GM19455 (cell line): ENCODE data around the gene SYNPO2.
"Not testable (repeated sequence)": the region's sequence is repeated elsewhere in the genome, so short reads cannot be mapped to it uniquely, and the experiment has no call there.

Experiments
- ATAC-seq: cut with Tn5 transposase; IDR thresholded peaks from one replicate; pipeline ENCODE4 v1.9.1; 2021; ENCODE audit not compliant: unreplicated experiment

The SYNPO2 gene

DNA sequence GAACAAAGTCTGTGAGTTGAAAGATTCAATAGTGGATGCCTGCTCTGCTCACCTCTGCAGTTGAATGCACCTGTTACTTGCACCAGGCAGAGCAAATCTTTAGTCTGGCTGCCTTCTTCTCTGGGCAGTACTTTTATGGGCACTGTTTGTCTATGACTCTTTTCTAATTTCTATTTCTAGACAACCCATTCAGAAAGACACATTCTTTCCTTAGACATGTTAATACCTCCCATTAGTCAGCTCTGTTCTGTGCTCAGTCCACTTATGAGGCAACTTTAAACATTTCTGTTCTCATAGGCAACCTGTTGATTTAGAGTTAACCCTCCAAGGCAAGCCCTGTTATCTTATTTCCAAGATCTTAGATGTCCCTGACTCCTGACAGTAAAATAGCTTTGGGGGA lies 108.9 kb downstream of the SYNPO2 start:
- ATAC-seq, result no peak

DNA sequence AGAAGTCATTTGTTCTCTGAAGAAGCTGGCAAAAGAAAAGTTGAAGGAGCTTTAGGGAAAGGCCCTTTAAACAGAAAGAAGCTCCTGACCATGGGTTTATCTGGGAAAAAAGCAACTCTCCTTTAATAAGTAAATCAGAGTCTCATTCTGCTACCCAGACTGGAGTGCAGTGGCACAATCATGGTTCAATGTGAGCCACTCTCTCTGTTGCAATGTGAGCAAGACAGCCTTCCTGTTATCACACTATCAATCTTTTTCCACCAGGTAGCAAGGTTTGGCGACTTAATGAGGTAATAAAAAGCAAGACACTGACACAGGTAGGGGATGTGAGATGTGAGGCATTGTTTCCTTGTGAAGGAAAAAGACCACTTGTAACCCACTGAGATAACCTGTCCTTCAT lies 111.3 kb downstream of the SYNPO2 start:
- no peak for ATAC-seq

DNA sequence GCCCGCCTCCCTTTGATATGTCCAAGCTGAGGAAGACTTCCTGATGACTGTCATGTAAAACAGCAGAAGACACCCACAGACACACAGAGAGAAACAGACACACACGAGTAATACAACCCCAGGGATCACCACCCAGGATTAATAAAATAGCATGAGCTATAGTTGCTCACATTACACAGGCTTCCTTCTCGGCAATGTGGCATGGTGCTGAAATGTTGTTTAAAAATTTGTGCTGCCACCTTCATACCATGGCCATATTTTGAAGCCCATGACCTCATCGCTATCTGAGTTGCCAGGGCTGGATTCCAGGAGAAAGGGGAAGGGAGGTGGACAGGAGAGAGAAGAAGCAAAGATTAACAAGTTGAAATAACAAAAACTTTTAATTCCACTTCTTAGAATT lies 111.7 kb downstream of the SYNPO2 start:
- no peak for ATAC-seq

DNA sequence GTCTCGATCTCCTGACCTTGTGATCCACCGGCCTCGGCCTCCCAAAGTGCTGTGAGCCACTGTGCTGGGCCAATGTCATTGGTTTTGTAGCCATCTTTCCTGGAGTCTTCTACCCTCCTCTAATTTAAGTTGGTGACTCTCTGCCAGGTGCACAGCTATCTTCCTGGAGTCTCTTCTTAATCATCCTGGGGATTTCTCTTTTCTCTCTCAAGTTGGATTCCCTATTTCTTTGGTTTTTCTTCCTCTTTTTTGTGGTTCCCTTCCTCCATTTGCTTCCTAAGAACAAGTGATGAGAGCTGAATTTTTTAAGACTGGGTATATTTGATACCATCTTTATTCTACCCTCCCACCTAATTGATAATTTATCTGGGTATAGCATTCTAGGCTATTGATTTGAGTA lies 113.8 kb downstream of the SYNPO2 start:
- no peak for ATAC-seq

DNA sequence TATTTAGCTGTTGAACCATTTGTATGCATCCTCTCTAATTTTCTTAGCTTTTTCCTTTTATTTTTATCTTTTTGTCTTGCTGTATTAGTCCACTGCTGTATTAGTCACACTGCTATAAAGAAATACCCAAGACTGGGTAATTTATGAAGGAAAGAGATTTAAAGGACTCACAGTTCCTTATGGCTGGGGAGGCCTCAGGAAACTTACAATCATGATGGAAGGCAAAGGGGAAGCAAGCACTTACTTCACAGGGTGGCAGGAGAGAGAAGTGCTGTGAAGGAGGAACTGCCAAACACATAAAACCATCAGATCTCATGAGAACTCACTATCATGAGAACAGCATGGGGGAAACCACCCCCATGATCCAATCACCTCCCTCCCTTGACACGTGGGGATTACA lies 114.3 kb downstream of the SYNPO2 start:
- ATAC-seq, result not testable (repeated sequence)

GRCh38 chr4:119005928-119006460 lies 117.3 kb downstream of the SYNPO2 start:
- ATAC-seq, result no peak

DNA sequence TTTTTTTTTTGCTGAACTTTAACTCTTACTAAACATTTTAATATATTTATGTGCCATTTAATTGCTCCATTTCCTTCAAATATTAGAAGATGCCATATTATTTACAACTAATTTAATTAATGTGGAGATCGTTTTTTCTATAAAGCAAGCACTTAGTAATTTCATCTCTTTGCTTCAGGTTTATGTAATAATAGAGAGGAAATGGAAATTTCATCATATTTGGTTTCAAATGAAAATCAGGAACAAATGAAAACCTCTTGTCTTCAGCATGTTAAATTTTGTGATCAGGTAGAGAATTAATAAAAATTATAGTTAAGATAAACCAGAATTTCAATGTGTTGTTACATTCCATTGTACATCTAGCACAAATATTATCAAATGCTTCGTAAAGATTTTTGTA lies 120.1 kb downstream of the SYNPO2 start:
- no peak for ATAC-seq

DNA sequence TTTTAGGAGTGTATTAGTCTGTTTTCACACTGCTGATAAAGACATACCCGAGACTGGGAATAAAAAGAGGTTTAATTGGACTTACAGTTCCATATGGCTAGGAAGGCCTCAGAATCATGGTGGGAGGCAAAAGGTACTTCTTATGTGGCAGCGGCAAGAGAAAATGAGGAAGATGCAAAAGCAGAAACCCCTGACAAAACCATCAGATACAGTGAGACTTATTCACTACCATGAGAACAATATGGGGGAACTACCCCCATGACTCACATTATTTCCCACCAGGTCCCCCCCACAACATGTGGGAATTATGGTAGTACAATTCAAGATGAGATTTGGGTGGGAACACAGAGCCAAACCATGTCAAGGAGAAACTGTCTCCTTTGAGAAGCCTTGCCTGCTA lies 121.6 kb downstream of the SYNPO2 start:
- ATAC-seq, result not testable (repeated sequence)

- ATAC-seq, result no peak
Observed at GRCh38 chr4:119010909-119011606, 122.4 kb downstream of the SYNPO2 start.

- ATAC-seq, result no peak
Observed at GRCh38 chr4:119011607-119011988, 122.9 kb downstream of the SYNPO2 start.

DNA sequence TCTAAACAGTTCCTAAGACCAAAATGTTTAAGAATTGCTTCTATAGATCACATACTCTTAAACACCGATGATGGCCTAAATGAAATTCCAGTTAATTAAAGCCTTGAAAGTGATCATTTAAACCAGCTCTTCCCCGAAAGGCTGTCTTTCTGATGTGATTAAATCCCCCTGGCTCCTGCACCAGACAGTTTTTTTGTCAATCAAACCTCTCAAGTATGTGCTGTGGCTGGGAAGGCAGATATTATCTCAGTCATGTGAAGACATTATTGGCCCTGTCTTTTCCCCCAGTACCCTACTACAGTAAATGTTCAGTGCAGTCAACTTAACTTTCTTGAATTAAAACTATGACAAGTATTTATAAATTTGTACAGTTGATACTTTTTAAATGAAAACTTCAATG lies 126.0 kb downstream of the SYNPO2 start:
- ATAC-seq, result no peak

GRCh38 chr4:119016636-119017035 lies 128.0 kb downstream of the SYNPO2 start:
- ATAC-seq, result no peak

DNA sequence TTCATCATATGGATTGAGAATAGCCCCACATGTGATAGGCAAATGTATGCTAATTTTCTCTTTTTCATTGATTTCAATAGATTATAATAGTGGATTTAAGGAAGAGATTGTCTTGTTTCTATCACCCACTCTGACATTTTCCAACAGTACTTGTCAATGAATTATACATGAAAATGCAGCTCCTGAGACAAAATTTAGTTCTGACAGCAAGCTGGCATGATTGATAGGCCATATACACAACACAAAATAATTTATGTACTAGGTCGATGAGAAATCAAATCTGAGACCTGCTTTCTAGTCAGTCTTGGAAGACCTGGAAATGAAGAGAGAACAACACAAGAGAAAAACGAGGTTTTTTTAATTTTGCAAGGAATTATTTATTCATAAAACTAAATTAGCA lies 129.0 kb downstream of the SYNPO2 start:
- ATAC-seq, result no peak

- no peak for ATAC-seq
Observed at GRCh38 chr4:119020158-119020557, 131.5 kb downstream of the SYNPO2 start.

DNA sequence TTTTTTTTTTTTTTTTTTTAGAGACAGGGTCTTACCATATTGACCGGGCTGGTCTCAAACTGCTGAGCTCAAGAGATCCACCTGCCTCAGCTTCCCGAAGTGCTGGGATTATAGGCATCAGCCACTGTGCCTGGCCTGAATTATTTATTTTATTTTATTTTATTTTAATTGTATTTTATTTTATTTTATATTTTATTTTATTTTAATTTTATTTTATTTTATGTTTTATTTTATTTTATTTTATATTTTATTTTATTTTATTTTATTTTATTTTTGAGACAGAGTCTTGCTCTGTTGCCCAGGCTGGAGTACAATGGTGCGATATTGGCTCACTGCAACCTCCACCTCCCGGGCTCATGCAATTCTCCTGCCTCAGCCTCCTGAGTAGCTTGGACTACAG lies 133.9 kb downstream of the SYNPO2 start:
- not testable (repeated sequence) for ATAC-seq

DNA sequence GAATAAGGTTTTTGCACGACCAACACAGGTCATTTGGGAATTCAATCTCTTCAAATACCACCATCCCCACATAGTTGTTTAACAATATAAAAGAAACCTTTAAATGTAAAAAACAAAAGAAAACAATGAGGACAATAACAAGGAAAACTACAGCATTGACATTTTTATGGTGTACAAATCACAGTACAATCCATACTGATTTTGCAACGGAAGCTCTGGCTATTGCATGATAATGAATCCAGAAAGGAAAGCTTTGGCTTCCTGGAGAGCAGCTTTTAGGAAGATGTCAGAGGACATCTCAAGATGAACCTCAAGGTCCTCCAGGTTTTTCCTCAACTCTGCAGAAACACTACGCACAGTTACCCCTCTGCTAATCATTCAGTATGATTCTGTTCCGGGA lies 135.4 kb downstream of the SYNPO2 start:
- no peak for ATAC-seq

GRCh38 chr4:119025420-119025819 lies 136.8 kb downstream of the SYNPO2 start:
- ATAC-seq, result no peak

- ATAC-seq, result no peak
Observed at GRCh38 chr4:119025916-119026661, 137.4 kb downstream of the SYNPO2 start.

- ATAC-seq, result no peak
Observed at GRCh38 chr4:119026662-119027444, 138.2 kb downstream of the SYNPO2 start.

DNA sequence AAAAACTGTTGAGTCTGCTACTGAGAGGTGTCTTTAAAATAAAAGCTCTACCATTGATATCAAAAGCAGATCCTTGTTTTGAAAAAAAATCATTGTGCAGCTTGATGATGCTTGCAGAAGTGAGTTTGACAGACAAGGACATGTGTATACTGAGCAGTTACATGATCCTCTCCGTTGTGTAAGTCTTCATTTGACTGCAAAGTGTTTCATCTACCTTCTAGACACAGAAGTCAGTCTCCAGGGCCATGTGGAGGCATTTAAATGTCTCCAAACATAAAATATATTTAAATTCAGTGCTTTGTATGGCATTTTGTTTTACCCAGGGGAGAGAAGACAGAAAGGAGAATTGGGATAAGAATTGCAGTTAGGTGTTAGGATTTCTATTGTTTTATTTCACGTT lies 139.2 kb downstream of the SYNPO2 start:
- no peak for ATAC-seq

GRCh38 chr4:119028296-119028695 lies 139.6 kb downstream of the SYNPO2 start:
- ATAC-seq, result no peak
